SW 1271 (cell line): Measurements from ENCODE around the gene UBE3C.
A peak's percentile ranks its signal among the peaks of the same experiment; 100 is the strongest.
"Not testable (repeated sequence)": the region's sequence is repeated elsewhere in the genome, so short reads cannot be mapped to it uniquely, and the experiment has no call there.

ENCODE experiments used
- DNase-seq, 2 experiments: peaks; one replicate each; lab custom pipeline; 2025; lab: John Stamatoyannopoulos, UW

Gene UBE3C

GRCh38 chr7:157235357-157236333 lies 96.9 kb downstream of the UBE3C start:
- DNase-seq = no peak

GRCh38 chr7:157238087-157238486 lies 99.4 kb downstream of the UBE3C start:
- DNase-seq = no peak

- DNase-seq = no peak
Observed at GRCh38 chr7:157239571-157240270, 101.0 kb downstream of the UBE3C start.

- DNase-seq = no peak
Observed at GRCh38 chr7:157241631-157242030, 102.9 kb downstream of the UBE3C start.

- no peak for DNase-seq
Observed at GRCh38 chr7:157244516-157245294, 106.0 kb downstream of the UBE3C start.

GRCh38 chr7:157246052-157246451 lies 107.3 kb downstream of the UBE3C start:
- DNase-seq = no peak

GRCh38 chr7:157248659-157249058 lies 109.9 kb downstream of the UBE3C start:
- DNase-seq = no peak

GRCh38 chr7:157250605-157251228 lies 112.0 kb downstream of the UBE3C start:
- peak; percentile 30 to 45 for DNase-seq

GRCh38 chr7:157251817-157252216 lies 113.1 kb downstream of the UBE3C start:
- not testable (repeated sequence) for DNase-seq

GRCh38 chr7:157253850-157254249 lies 115.1 kb downstream of the UBE3C start:
- no peak for DNase-seq

GRCh38 chr7:157254781-157255180 lies 116.1 kb downstream of the UBE3C start:
- not testable (repeated sequence) for DNase-seq

GRCh38 chr7:157255201-157255606 lies 116.5 kb downstream of the UBE3C start:
- DNase-seq = no peak

- DNase-seq = no peak
Observed at GRCh38 chr7:157263156-157263555, 124.4 kb downstream of the UBE3C start.

- DNase-seq = no peak
Observed at GRCh38 chr7:157265051-157265450, 126.3 kb downstream of the UBE3C start.

- DNase-seq = no peak
Observed at GRCh38 chr7:157266272-157266671, 127.5 kb downstream of the UBE3C start.

- DNase-seq = no peak
Observed at GRCh38 chr7:157267516-157267915, 128.8 kb downstream of the UBE3C start.

GRCh38 chr7:157267956-157268355 lies 129.2 kb downstream of the UBE3C start:
- DNase-seq = no peak

GRCh38 chr7:157268540-157268939 lies 129.8 kb downstream of the UBE3C start:
- DNase-seq = no peak

GRCh38 chr7:157269341-157270059 lies 130.8 kb downstream of the UBE3C start:
- DNase-seq = no peak

- no peak for DNase-seq
Observed at GRCh38 chr7:157270060-157270444, 131.3 kb downstream of the UBE3C start.
